HG03439 (cell line): ENCODE data around the gene MON2.

Source experiments
- ATAC-seq: cut with Tn5 transposase; IDR thresholded peaks from one replicate; pipeline ENCODE4 v1.9.1; 2021; ENCODE audit warnings: mild to moderate bottlenecking, moderate library complexity; ENCODE audit not compliant: unreplicated experiment

Gene MON2

GRCh38 chr12:62604373-62604772, 137.7 kb downstream of the MON2 start:
- no peak for ATAC-seq

- ATAC-seq, result no peak
Observed at GRCh38 chr12:62604871-62605270, 138.2 kb downstream of the MON2 start.

GRCh38 chr12:62605981-62606380, 139.4 kb downstream of the MON2 start:
- no peak for ATAC-seq

- ATAC-seq, result no peak
Observed at GRCh38 chr12:62606654-62607053, 140.0 kb downstream of the MON2 start.

- ATAC-seq, result no peak
Observed at GRCh38 chr12:62613081-62613480, 146.5 kb downstream of the MON2 start.

- no peak for ATAC-seq
Observed at GRCh38 chr12:62618319-62618718, 151.7 kb downstream of the MON2 start.

GRCh38 chr12:62618930-62619329, 152.3 kb downstream of the MON2 start:
- no peak for ATAC-seq

- ATAC-seq, result no peak
Observed at GRCh38 chr12:62621101-62621638, 154.5 kb downstream of the MON2 start.

- ATAC-seq, result no peak
Observed at GRCh38 chr12:62622177-62622576, 155.6 kb downstream of the MON2 start.

- no peak for ATAC-seq
Observed at GRCh38 chr12:62625228-62625627, 158.6 kb downstream of the MON2 start.

- ATAC-seq, result no peak
Observed at GRCh38 chr12:62627181-62627580, 160.6 kb downstream of the MON2 start.

GRCh38 chr12:62629413-62629812, 162.8 kb downstream of the MON2 start:
- ATAC-seq, result no peak

GRCh38 chr12:62629971-62630739, 163.5 kb downstream of the MON2 start:
- ATAC-seq, result no peak

GRCh38 chr12:62631471-62632410, 165.1 kb downstream of the MON2 start:
- no peak for ATAC-seq

GRCh38 chr12:62632411-62632918, 165.8 kb downstream of the MON2 start:
- no peak for ATAC-seq

GRCh38 chr12:62635649-62636048, 169.0 kb downstream of the MON2 start:
- ATAC-seq, result no peak

GRCh38 chr12:62637679-62638078, 171.1 kb downstream of the MON2 start:
- no peak for ATAC-seq

GRCh38 chr12:62640910-62641448, 174.4 kb downstream of the MON2 start:
- ATAC-seq, result peak; percentile 92

GRCh38 chr12:62642486-62642885, 175.9 kb downstream of the MON2 start:
- no peak for ATAC-seq

- no peak for ATAC-seq
Observed at GRCh38 chr12:62643486-62643885, 176.9 kb downstream of the MON2 start.

- no peak for ATAC-seq
Observed at GRCh38 chr12:62646566-62646965, 179.9 kb downstream of the MON2 start.
